Neural crest cell (in vitro differentiated cells): ENCODE results near the gene SLIT3. TPM values are rescaled to one million over a fixed set of nuclear protein-coding genes. Genes with fewer than 3 reads are reported as not detected.

Source experiments
- DNase-seq: peaks from one replicate; pipeline ENCODE4 v3.0.0; 2021; ENCODE audit warnings: low read depth, mixed read lengths, low spot score
- H3K27ac Mint-ChIP-seq: one replicate; pipeline ENCODE4 v1.8.0; 2021; ENCODE audit warnings: mild to moderate bottlenecking, mixed read lengths; ENCODE audit not compliant: unreplicated experiment
- H3K27me3 Mint-ChIP-seq: 2 replicates; pipeline ENCODE4 v1.8.0; 2021; ENCODE audit warnings: low read depth, mild to moderate bottlenecking, mixed read lengths
- H3K36me3 Mint-ChIP-seq: 2 replicates; pipeline ENCODE4 v1.8.0; 2021; ENCODE audit warnings: low read depth, mild to moderate bottlenecking, mixed read lengths
- H3K4me1 Mint-ChIP-seq: 2 replicates; pipeline ENCODE4 v1.8.0; 2021; ENCODE audit warnings: mixed read lengths
- H3K4me3 Mint-ChIP-seq: one replicate; pipeline ENCODE4 v1.8.0; 2021; ENCODE audit warnings: mild to moderate bottlenecking, mixed read lengths
- H3K9me3 Mint-ChIP-seq: 2 replicates; pipeline ENCODE4 v1.8.0; 2021; ENCODE audit warnings: mixed read lengths
- total RNA-seq: library from RNA; stranded (reverse); gene quantifications from 2 replicates; pipeline ENCODE4 v1.2.1, GENCODE V29; 2021
- TF ChIP-seq, protein P1 (sequence below): fragments of 200-600 bp; sonication (generic); conservative IDR thresholded peaks from 2 replicates; pipeline ENCODE4 v1.5.0; 2021; ENCODE audit warnings: antibody characterized with exemption, mild to moderate bottlenecking

The SLIT3 gene
- total RNA-seq, 1 donor from 2014 or later: 13.3 TPM

DNA sequence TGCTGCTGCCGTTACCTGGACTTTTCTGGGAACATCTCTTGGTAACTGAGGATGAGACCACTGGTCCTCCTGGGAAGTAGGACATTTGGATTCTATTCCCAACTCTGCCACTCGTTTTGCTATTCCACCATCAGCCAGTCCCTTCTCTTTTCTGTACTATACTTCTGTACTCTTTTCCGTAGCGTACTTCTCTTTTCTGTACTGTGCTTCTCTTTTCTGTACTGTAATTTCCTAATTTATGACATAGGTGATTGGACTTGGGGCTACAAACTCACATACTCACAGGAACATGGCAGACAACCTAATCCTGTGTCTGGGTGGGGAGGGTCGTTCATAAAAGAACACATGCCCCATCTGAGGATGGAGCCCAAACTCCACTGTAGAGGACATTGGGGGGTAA lies 386.4 kb downstream of the SLIT3 start:
- no peaks in the 10 kb centered on the region for H3K9me3 Mint-ChIP-seq
- peak overlapping the region; percentile 38 for H3K27ac Mint-ChIP-seq
- peaks cover 4% of the 10 kb centered on the region for H3K4me1 Mint-ChIP-seq

DNA sequence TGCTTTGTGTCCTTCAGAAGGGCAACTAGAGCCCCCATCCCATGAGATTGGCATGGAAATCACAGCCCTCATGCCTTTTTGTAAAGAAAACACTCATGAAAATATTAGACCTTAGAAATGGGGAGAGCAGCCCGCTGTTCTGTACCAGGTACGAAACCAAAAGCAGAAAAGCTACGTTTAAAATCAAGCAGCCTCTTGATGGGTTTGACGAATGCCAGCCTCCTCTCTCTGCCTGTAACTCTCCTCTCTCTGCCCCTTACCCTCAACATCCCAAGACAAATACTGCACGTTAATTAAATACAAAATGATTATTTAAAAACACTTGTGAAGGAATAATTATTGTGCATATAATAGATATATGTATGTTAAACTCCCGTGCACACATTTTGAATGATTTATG lies 390.1 kb downstream of the SLIT3 start:
- Mint-ChIP-seq H3K9me3 (no peaks in the 10 kb centered on the region), H3K4me3 (no peak overlapping the region), H3K4me1 (no peaks in the 10 kb centered on the region), H3K36me3 (no peaks in the 10 kb centered on the region), H3K27me3 (no peaks in the 10 kb centered on the region), H3K27ac (no peak overlapping the region)
- TF ChIP-seq, protein P1, sequence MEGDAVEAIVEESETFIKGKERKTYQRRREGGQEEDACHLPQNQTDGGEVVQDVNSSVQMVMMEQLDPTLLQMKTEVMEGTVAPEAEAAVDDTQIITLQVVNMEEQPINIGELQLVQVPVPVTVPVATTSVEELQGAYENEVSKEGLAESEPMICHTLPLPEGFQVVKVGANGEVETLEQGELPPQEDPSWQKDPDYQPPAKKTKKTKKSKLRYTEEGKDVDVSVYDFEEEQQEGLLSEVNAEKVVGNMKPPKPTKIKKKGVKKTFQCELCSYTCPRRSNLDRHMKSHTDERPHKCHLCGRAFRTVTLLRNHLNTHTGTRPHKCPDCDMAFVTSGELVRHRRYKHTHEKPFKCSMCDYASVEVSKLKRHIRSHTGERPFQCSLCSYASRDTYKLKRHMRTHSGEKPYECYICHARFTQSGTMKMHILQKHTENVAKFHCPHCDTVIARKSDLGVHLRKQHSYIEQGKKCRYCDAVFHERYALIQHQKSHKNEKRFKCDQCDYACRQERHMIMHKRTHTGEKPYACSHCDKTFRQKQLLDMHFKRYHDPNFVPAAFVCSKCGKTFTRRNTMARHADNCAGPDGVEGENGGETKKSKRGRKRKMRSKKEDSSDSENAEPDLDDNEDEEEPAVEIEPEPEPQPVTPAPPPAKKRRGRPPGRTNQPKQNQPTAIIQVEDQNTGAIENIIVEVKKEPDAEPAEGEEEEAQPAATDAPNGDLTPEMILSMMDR: no peak
- no peak for DNase-seq

More for the DNA sequence above, 386.4 kb downstream of the SLIT3 start:
- DNase-seq: no peak
- H3K36me3 Mint-ChIP-seq: no peaks in the 10 kb centered on the region
- H3K27me3 Mint-ChIP-seq: peaks cover 20% of the 10 kb centered on the region
- no peak overlapping the region for H3K4me3 Mint-ChIP-seq
- TF ChIP-seq, protein P1: no peak

DNA sequence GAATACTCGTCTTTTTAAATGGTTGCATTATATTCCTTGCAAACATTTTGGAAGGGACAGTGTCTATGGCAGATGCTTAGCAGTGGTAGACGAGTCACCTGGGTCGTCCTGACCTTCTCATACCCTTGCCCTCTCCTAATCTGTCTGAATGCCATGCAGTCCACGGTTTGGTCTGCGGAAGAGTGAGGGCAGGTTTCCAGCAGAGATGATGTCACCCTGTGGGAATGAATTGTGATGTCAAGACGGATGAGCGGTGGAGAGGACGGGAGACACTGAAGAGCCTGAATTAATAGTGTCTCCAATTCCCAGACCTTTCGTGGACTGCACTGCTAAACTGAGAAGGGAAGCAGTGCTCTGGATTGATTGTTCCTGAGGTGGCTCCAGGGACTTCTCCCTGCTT lies 392.7 kb downstream of the SLIT3 start:
- no peaks in the 10 kb centered on the region for H3K36me3 Mint-ChIP-seq
- TF ChIP-seq, protein P1: no peak
- no peak overlapping the region for H3K4me3 Mint-ChIP-seq
- DNase-seq: no peak
- H3K27ac Mint-ChIP-seq: no peak overlapping the region
- no peaks in the 10 kb centered on the region for H3K9me3 Mint-ChIP-seq
- no peaks in the 10 kb centered on the region for H3K4me1 Mint-ChIP-seq
- no peaks in the 10 kb centered on the region for H3K27me3 Mint-ChIP-seq

DNA sequence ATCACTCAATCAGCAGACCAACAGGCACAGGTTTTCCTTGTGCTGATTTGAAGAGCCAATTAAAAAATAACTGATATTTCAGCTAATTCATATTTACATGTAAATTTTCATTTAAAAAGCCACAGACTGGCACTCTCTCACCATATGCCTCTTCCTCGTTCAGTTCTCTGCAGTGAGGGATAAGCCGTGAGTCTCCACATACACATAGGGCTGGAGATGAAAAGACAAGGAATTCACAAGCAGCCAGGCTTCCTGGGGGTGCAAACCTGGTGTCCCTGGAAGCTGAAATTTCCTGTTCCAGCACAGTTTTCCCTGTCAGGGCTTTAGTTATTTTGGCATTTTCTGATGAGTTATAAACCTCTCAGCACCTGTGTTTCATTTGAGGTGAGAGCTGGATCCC lies 397.9 kb downstream of the SLIT3 start:
- H3K27me3 Mint-ChIP-seq: peaks cover 2% of the 10 kb centered on the region
- H3K36me3 Mint-ChIP-seq: no peaks in the 10 kb centered on the region
- H3K4me1 Mint-ChIP-seq: peaks cover 19% of the 10 kb centered on the region
- DNase-seq: no peak
- TF ChIP-seq, protein P1: no peak
- H3K9me3 Mint-ChIP-seq: no peaks in the 10 kb centered on the region
- no peak overlapping the region for H3K4me3 Mint-ChIP-seq
- no peak overlapping the region for H3K27ac Mint-ChIP-seq

DNA sequence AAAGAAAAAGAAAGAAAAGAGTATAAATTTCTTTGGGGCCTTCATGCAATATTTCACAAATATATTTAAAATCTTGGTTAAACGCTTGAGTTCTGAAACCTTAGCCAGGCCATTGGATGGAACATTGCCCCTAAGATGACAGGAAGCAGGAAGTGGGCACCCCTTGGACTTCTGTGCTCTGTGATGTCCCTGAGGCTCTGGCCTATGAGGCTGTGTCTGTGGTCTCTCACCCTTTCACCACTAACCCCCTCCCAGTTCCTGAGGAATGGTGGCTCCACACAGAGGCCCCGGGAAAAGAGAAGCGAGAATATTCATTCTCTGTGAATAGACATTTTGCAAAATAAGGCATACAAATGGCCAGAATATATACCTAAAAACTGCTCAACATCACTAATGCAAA lies 401.3 kb downstream of the SLIT3 start:
- Mint-ChIP-seq H3K27ac (peak overlapping the region; percentile 79), H3K9me3 (no peaks in the 10 kb centered on the region), H3K36me3 (no peaks in the 10 kb centered on the region), H3K27me3 (peaks cover 4% of the 10 kb centered on the region), H3K4me1 (peaks cover 31% of the 10 kb centered on the region), H3K4me3 (no peak overlapping the region)
- TF ChIP-seq, protein P1: no peak
- DNase-seq: no peak

DNA sequence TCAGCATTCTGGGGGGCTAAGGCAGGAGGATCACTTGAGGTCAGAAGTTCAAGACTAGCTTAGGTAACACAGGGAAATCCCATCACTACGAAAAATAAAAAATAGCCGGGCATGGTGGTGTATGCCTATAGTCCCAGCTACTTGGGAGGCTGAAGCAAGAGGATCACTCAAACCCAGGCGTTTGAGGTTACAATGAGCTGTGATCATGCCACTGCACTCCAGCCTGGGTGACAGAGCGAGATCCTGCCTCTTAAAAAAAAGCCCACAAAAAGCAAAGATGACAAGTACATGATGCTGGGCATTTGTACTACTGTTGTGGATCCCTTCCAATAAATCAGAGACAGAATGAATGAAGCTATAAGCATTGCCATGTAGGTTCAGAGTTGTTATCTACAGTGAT lies 401.7 kb downstream of the SLIT3 start:
- peaks cover 4% of the 10 kb centered on the region for H3K27me3 Mint-ChIP-seq
- H3K9me3 Mint-ChIP-seq: no peaks in the 10 kb centered on the region
- DNase-seq: no peak
- peaks cover 31% of the 10 kb centered on the region for H3K4me1 Mint-ChIP-seq
- H3K4me3 Mint-ChIP-seq: no peak overlapping the region
- no peak overlapping the region for H3K27ac Mint-ChIP-seq
- TF ChIP-seq, protein P1: no peak
- no peaks in the 10 kb centered on the region for H3K36me3 Mint-ChIP-seq
